Measurements from ENCODE around the gene INPP5A. TPM values are rescaled to one million over a fixed set of nuclear protein-coding genes. Genes with fewer than 3 reads are reported as not detected.

INPP5A gene
- total and polyA plus RNA-seq, 2 of the 13 experiments (the other 11 are each of a cell fraction or from before 2014, with no cell fraction given) = 17.5 to 37.9 TPM

GRCh38 chr10:132639470-132639869, 101.9 kb downstream of the INPP5A start:
- BruUV-seq (replicated peaks) = no TSS peak
- Histone ChIP-seq H3K4me1 (ENCODE audit: insufficient read depth, low read length) (no peaks in the 10 kb centered on the region), H4K20me1 (ENCODE audit: insufficient read depth, low read length) (no peaks in the 10 kb centered on the region; the same call in 1 of the 2 replicates), H3K4me3 (replicated peaks in 1 of 3; ENCODE audit: insufficient read depth in 1 of 3, low read depth in 2 of 3, low read length in 3 of 3) (no peak overlapping the region), H3K4me2 (ENCODE audit: low read depth, low read length) (no peak overlapping the region), H3K9me3 (ENCODE audit: low read length) (no peaks in the 10 kb centered on the region), H3K9ac (ENCODE audit: insufficient read depth, low read depth, low read length) (no peak overlapping the region), H3K27ac (ENCODE audit: extremely low read length, insufficient read depth, low read length) (no peak overlapping the region), H3K36me3 (replicated peaks in 1 of 2; ENCODE audit: control insufficient read depth in 1 of 2, insufficient read depth in 2 of 2, low read length in 2 of 2) (no peaks in the 10 kb centered on the region), H2AFZ (ENCODE audit: low read length) (no peak overlapping the region), H3K27me3 (ENCODE audit: control insufficient read depth in 1 of 2, insufficient read depth in 2 of 2, low read length in 2 of 2) (no peaks in the 10 kb centered on the region; a peak in 1 of 5 replicates), H3K79me2 (ENCODE audit: insufficient read depth, low read length) (peaks cover 5% of the 10 kb centered on the region)
- ATAC-seq (no peak), DNase-seq (ENCODE audit: low spot score) (no peak), FAIRE-seq (no peak)
- 90% methylated on average over 4 of the region's 4 CpGs for WGBS (ENCODE audit: low lambda C conversion rate)
- POLR2A ChIA-PET = no interaction called here
- intact Hi-C loops (cut with micrococcal nuclease; ENCODE audit: unreplicated experiment) (loop anchor here (5.0 kb wide), 2 partner anchors 47 to 67 kb away; no protein-coding TSS in a partner anchor), in situ Hi-C loops (cut with HindIII; ENCODE audit: extremely low pct_ligation_motif_present, low pct_unique_long_range_greater_than_20kb) (loop anchor here (10.0 kb wide), 1 partner anchor 255 kb away; no protein-coding TSS in a partner anchor)
- CTCF ChIA-PET (ENCODE audit: low intra/inter-chr PET ratio, low total read pairs) = no interaction called here
- no peak for TF ChIP-seq DMTF1 (CRISPR knock-in tag; IDR thresholded peaks at IDR 0.05)
- no peak for TF ChIP-seq GATAD2A (CRISPR knock-in tag; IDR thresholded peaks at IDR 0.05)
- TF ChIP-seq KAT2B (IDR thresholded peaks at IDR 0.05; ENCODE audit: borderline replicate concordance, low read depth, low read length) = no peak
- TF ChIP-seq HBP1 (CRISPR knock-in tag; IDR thresholded peaks at IDR 0.05; ENCODE audit: low read depth) = no peak
- TF ChIP-seq IRX3 (CRISPR knock-in tag; IDR thresholded peaks at IDR 0.05; ENCODE audit: borderline replicate concordance, low read depth) = no peak
- TF ChIP-seq CEBPG (CRISPR knock-in tag; IDR thresholded peaks at IDR 0.05) = no peak
- TF ChIP-seq NR2C2 (CRISPR knock-in tag; IDR thresholded peaks at IDR 0.05; ENCODE audit: borderline replicate concordance) = no peak
- no peak for TF ChIP-seq ZBTB2 (CRISPR knock-in tag; IDR thresholded peaks at IDR 0.05; ENCODE audit: low read depth)
- TF ChIP-seq ZNF224 (CRISPR knock-in tag; IDR thresholded peaks at IDR 0.05) = no peak
- no peak for TF ChIP-seq NBN (conservative IDR thresholded peaks at IDR 0.05)
- TF ChIP-seq ZNF792 (CRISPR knock-in tag; IDR thresholded peaks at IDR 0.05) = no peak
- TF ChIP-seq NR0B2 (CRISPR knock-in tag; IDR thresholded peaks at IDR 0.05) = no peak
- TF ChIP-seq AKAP8 (CRISPR knock-in tag; IDR thresholded peaks at IDR 0.05) = no peak
- no peak for TF ChIP-seq ATF4 (CRISPR knock-in tag; IDR thresholded peaks at IDR 0.05)

Measured in HepG2 (cell line).